Measurements from ENCODE around the gene PRM3. TPM values are rescaled to one million over a fixed set of nuclear protein-coding genes. Genes with fewer than 3 reads are reported as not detected.
"Not testable (repeated sequence)": the region's sequence is repeated elsewhere in the genome, so short reads cannot be mapped to it uniquely, and the experiment has no call there.

The PRM3 gene
- total RNA-seq, 3 donors from 2014 or later, result not detected

DNA sequence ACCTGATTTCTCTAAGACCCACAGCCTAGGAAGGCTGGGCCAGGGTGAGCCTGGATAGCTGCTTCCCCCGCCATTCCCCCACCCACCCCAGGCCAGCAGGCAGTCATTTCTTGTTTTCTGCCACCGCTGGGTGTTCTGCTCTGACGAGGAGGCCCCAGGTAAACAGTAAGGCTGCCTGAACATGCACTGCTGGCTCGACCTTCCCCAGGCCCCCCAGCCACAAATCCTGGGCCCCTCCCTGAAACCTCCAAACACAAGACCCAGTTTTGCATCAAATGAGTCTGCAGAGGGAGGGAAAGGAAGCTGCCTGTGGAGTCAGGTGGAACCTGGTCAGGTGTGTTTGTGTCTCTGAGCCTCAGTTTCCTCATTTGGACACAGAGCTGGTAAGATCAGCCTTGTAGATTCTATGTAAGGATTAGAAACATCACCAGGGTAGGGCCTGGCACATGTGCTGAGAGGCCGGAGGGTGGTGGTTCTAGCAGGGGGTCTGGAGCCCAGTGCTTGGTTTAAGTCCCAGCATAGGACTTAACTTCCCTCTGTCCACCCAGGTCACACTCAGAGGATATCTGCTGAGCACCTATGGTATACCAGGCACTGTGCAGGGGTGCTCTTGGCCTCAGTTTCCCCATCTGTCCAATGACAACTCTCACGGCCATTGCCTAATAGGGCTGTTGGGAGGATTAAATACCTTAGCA lies 26.6 kb upstream of the PRM3 start:
- no peaks in the 10 kb centered on the region for H3K9me3 ChIP-seq
- H3K4me3 ChIP-seq, result no peak overlapping the region
- no peaks in the 10 kb centered on the region for H3K27me3 ChIP-seq
- no peaks in the 10 kb centered on the region for H3K36me3 ChIP-seq
- TF ChIP-seq POLR2A (IDR thresholded peaks at IDR 0.05), result no peak
- intact Hi-C loops (cut with DNase I; ENCODE audit: low total_unique reads), result loop anchor here (5.0 kb wide), 1 partner anchor 1062 kb away; no protein-coding TSS in a partner anchor
- H3K27ac ChIP-seq, result no peak overlapping the region
- peaks cover 0 to 11% of the 10 kb centered on the region in 2 donors for H3K4me1 ChIP-seq
- no peak for DNase-seq (ENCODE audit: low spot score in 2 of 2)

DNA sequence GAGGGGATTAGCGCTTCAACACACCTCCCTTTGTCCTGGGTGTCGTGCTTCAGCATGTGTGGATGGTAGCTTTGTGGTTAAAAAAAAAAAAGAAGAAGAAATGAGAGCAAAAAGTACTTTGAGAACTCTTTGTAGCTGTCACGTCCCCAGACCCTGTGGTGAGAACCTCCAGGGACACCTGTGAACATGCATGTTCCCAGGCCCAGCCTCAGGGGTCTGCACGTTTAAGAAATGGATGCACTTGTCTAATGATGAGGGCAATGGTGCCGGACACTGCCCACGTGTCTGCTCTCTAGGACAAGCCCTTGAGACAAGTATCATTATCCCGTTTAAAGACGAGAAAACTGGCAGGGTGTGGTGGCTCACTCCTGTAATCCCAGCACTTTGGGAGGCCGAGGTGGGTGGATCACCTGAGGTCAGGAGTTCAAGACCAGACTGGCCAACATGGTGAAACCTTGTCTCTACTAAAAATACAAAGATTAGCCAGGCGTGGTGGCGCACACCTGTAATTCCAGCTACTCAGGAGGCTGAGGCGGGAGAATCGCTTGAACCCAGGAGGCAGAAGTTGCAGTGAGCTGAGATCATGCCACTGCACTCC lies 25.6 kb upstream of the PRM3 start:
- H3K9me3 ChIP-seq; H3K36me3 ChIP-seq; DNase-seq (ENCODE audit: low spot score in 2 of 2); H3K4me3 ChIP-seq; intact Hi-C loops (cut with DNase I; ENCODE audit: low total_unique reads); H3K27me3 ChIP-seq; H3K27ac ChIP-seq: not testable (repeated sequence)
- H3K4me1 ChIP-seq, result peaks cover 0 to 11% of the 10 kb centered on the region in 2 donors

DNA sequence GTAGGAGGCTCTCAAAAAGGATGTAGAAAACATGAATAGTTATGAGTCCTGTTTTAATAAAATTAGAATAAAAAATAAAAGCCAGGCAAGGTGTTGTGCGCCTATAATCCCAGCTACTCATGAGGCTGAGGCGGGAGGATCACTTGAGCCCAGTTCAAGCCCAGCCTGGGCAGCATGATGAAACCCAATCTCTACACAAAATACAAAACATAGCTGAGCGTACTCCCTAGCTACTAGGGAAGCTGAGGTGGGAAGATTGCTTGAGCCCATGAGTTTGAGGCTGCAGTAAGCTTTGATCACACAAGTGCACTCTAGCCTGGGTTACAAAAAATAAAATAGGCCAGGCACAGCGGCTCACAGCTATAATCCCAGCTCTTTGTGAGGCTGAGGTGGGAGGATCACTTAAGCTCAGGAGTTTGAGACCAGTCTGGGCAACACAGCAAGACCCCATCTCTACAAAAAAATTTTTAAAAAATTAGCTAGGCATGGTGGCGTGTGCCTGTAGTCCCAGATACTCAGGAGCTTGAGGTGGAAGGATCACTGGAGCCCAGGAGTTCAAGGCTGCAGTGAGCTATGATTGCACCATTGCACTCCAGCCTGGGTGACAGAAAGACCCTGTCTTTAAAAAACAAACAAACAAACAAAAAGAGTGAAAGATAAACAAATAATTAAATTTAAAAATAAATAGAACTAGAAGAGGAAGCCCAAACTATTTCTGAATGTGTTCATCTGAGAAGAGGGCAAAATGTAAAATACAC lies 24.9 kb upstream of the PRM3 start:
- H3K27me3 ChIP-seq, result no peaks in the 10 kb centered on the region
- no peaks in the 10 kb centered on the region for H3K9me3 ChIP-seq
- no peak overlapping the region for H3K4me3 ChIP-seq
- intact Hi-C loops (cut with DNase I; ENCODE audit: low total_unique reads), result no loop called here
- no peak overlapping the region for H3K27ac ChIP-seq
- TF ChIP-seq, protein P1, sequence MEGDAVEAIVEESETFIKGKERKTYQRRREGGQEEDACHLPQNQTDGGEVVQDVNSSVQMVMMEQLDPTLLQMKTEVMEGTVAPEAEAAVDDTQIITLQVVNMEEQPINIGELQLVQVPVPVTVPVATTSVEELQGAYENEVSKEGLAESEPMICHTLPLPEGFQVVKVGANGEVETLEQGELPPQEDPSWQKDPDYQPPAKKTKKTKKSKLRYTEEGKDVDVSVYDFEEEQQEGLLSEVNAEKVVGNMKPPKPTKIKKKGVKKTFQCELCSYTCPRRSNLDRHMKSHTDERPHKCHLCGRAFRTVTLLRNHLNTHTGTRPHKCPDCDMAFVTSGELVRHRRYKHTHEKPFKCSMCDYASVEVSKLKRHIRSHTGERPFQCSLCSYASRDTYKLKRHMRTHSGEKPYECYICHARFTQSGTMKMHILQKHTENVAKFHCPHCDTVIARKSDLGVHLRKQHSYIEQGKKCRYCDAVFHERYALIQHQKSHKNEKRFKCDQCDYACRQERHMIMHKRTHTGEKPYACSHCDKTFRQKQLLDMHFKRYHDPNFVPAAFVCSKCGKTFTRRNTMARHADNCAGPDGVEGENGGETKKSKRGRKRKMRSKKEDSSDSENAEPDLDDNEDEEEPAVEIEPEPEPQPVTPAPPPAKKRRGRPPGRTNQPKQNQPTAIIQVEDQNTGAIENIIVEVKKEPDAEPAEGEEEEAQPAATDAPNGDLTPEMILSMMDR (IDR thresholded peaks at IDR 0.05), result no peak
- TF ChIP-seq POLR2AphosphoS5 (IDR thresholded peaks at IDR 0.05) (no peak), POLR2A (IDR thresholded peaks at IDR 0.05) (no peak)
- H3K36me3 ChIP-seq, result no peaks in the 10 kb centered on the region
- DNase-seq (ENCODE audit: low spot score in 2 of 2), result no peak
- H3K4me1 ChIP-seq, result peaks cover 0 to 11% of the 10 kb centered on the region in 2 donors

DNA sequence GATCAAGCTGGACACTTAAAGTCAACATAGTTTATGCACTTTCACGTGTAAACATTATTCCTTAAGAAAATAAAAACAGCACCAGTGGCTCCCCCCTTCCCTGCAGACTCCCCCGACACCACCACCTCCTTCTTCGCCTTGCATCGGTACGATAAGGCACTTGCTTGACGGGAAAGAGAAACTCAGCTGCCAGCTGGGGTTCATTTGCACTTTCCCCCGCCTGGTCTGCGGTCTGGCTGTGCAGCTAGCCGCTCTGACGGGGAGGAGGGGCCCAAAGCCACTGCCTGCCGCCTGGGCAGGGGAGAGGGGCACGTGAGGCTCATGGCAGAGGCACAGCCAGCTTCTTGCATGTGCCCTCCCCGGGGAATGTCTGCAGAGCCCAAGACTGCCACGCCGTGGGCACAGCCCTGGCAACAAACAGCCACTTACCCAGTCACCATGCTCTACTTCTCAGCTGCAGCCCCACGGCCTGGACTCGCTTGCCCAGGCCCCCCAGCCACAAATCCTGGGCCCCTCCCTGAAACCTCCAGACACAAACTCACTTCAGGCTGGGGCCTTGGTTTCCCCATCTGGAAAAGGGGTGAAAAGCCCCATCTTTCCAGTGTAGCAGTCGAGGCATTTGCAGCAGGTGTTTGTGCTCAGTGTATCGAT lies 24.2 kb upstream of the PRM3 start:
- TF ChIP-seq, protein P1 (IDR thresholded peaks at IDR 0.05), result no peak
- TF ChIP-seq POLR2AphosphoS5 (IDR thresholded peaks at IDR 0.05) (no peak), POLR2A (IDR thresholded peaks at IDR 0.05) (no peak)
- Histone ChIP-seq H3K4me1 (peaks cover 0 to 11% of the 10 kb centered on the region in 2 donors), H3K9me3 (no peaks in the 10 kb centered on the region), H3K4me3 (peak overlapping the region in 2 of 3 donors; percentile 40 to 59), H3K27me3 (no peaks in the 10 kb centered on the region), H3K27ac (peak overlapping the region; percentile 11 to 61), H3K36me3 (no peaks in the 10 kb centered on the region)
- peak in 1 of 2 donors; percentile 66 for DNase-seq (ENCODE audit: low spot score in 2 of 2)
- intact Hi-C loops (cut with DNase I; ENCODE audit: low total_unique reads), result no loop called here

DNA sequence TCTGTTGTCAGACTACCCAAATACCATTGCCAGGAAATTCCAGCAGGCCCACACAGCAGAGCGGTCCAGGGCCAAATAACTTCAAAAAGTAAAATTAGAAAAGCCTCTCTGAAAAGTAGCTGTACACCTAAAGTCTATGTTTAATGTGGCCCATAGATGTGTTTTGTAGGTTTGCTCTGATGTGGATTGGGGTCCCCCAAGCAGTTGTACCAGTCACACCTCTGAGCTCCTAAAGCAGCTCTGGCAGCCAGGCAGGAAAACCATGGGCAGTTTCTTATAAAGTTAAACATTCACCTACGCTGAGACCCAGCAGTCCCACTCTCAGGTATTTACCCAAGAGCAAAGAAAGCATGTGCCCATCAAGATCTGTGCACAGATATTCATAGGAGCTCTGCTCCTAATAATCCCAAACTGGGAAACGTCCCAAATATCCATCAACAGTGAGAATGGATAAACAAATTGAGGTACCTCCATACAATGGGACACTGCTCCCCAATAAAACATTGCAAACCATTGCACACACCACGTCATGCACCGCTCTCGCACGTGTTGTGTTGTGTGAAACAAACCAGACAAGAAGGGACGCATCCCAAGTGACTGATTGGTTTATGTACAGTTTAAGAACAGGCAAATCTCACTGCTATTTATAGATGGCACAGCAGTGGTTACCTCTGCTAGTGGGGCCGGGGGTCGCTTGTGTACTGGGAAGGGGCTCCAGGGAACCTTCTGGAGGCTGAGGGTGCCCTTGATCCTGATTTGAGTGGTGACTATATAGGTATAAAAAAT lies 23.5 kb upstream of the PRM3 start:
- H3K27ac ChIP-seq, result peak overlapping the region; percentile 11 to 61
- DNase-seq (ENCODE audit: low spot score in 2 of 2), result no peak

More for the DNA sequence above, 23.5 kb upstream of the PRM3 start:
- intact Hi-C loops (cut with DNase I; ENCODE audit: low total_unique reads), result no loop called here
- TF ChIP-seq POLR2AphosphoS5 (IDR thresholded peaks at IDR 0.05), result no peak
- no peak for TF ChIP-seq POLR2A (IDR thresholded peaks at IDR 0.05)
- TF ChIP-seq, protein P1 (IDR thresholded peaks at IDR 0.05), result no peak
- Histone ChIP-seq H3K4me3 (peak overlapping the region in 2 of 3 donors; percentile 40 to 59), H3K27me3 (no peaks in the 10 kb centered on the region), H3K36me3 (no peaks in the 10 kb centered on the region), H3K4me1 (peaks cover 0 to 11% of the 10 kb centered on the region in 2 donors), H3K9me3 (no peaks in the 10 kb centered on the region)

All from breast epithelium (tissue), 4 donors.